ENCODE measurements around the gene AGAP2.

Gene AGAP2

DNA sequence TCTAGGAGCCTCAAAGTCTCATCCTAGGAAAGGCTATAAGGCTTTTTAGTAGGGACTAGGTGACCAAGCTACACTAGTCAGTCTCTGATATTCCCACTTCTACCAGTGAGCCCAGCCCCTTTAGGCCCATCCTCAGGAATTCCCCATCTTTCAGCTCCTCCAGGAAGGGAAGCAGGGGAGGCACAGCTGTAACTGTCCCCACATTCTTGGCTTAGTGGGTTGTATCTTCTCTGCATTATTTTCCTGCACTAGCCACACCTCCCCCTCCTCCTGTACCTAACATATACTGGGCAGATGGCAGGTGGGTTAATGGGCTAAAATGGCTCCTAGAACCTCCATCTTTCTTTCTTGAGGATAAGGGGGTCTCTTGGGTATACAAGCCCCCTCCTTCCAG is 28.8 kb upstream of the AGAP2 start:
- DNase-seq: no peak

DNA sequence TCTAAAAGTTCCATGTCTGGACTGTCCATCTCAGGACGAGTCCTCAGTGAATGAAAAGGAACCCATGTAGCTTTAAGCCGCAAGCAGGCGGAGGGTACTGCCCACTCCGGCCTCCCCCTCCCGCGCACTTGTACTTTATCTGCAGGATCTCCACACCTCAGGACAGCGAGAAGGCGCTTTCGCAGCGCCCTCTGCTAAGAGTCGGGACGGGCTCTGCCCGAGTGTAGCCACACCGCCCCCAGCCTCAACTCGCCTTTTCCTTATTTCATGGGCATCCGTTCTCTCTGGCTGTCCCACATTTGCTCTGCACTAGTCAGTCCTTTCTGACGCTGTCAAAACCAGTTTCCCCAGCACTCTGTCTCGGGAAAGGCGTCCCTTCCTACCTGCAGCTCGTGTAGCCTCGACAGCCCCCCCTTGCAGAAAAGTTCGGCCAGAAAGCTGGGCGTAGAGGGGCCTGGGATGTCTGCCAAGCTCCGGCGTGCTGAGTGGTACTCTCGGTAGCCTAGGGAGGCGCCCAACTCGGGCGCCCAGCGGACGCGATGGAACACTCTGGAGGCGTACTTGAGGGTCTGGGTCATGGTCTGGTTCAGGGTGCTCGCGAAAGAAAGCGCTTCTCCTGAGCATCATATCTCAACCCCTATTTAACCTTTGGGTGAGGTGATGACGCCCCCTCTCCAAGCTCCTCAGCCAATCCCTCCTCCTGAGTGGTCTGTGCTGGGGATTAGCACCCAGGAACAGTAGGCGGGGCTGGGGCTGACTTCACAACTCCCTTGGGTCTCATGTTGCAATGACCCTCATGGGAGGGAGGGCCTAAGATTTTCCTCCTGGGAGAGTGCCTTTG is 28.1 kb upstream of the AGAP2 start, which contains the start of gene CYP27B1:
Gene CYP27B1 (minus strand): TSS at position 615 of the 841 bp plus-strand sequence. CDS start 37 bp downstream, at position 578.
- DNase-seq: no peak

DNA sequence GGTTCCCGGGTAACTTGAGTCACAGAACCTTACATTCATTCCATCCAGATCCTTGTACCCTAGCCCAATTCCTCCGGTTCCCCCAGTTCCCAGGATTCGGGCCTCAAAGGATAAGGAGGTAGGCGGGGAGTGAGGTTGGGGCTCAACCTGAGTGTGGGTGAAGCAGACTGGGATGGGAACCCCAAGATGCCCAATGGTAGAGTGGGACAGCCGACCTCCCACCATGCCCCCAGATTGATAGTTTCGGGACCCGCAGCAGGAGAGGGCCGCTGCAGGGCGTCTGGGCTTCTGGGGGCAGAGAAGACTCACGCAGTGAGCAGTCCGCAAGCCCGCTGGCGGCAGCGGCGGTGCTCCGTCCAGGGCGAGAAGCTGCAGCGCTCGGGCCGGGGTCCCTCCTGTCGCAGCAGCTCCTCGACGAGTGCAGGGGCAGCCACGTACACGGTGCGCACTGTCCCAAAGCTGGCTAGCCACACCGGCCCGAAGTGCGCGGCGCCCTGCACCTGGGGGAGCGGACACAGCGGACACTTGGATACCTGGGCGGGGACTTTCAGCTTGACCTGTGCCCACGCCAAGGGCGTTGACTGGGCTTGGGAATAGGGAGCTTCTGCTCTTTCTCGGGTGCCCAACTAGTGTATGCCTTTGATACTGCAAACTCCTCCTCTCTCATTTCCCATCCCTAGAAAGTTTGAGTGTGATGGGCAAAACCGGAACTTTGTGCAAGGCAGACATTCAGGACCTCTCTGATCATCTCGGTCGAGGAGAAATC is 27.3 kb upstream of the AGAP2 start:
- DNase-seq: no peak

DNA sequence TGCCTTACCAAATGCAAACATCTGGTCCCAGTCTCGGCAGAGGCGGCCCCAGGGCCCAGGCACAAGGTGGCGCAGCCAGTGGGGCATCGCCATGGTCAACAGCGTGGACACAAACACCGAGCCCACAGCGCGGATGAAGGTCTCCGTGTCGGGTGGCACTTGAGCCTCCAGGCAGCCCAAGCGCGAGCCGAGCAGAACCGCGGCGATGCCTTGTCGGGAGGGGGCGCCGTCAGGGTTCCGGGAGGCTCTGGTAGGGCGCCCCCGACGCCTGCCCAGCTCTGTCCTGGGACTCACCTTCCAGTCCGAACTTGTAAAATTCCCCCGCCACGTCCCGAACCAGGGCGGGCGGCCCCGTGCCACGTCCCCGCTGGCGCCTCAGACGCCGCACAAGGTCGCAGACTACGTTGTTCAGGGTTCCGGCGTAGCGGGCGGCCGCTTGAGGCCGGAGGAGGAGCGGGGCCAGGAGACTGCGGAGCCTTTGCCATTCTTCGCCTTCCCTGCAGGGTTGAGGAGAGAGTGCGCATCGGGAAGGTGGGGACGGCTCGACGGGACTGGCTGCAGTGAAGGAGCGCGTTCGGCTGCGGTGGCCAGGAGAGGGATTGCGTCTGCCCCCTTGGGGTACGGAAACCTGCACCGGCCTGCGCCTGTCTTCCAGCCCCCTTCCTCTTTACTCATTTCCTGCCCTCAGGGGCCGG is 26.6 kb upstream of the AGAP2 start:
- peak; percentile 31 for DNase-seq

DNA sequence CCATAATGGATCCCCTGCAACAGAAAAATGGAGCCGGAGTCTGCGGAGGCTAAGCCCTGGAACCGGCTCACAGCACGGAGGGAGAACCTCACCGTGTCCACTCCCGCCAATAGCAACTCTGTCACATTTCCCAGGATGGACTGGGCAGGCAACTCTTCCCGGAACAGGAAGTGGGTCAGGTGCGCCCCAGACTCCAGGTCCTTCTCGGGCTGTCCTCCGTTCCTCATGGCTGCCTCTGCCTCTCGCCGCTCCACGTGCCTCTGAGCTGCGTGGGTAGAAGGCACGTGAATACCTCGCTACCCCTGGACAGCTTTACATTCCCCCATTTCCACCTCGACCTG is 26.1 kb upstream of the AGAP2 start:
- no peak for DNase-seq

DNA sequence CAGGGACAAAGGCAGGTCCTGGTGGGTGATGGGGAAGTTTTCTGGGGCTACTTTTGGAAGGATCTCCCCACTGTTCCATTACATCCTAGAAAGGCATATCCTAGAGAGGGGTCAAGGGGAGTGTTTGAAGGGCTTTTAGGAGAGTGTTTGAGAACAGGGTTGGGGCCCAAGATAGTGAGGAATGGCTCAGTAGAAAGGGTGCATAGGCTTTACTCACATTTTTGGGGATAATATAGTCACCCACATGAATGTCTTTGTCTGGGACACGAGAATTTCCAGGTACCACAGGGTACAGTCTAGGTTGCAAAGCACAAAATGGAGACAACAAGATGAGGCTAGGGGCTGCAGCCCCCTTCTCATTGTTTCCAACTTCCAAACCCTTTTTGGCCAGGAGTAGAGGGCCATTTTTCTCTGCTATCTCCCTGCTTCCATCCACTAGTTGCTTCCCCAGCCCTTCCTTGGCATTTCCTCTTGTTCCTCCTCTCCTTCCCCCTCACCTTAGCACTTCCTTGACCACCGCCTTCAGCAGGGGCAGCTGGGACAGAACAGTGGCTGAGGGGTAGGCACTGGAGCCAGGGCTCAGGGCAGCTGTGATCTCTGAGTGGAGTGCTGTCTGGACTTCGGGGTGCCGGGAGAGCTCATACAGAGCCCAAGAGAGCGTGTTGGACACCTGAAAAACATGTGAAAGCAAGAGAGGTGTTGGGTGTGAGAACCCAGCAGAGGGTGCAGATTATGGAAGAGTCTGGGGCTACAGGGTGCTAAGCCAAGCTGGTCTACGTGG is 25.5 kb upstream of the AGAP2 start:
- DNase-seq: no peak

DNA sequence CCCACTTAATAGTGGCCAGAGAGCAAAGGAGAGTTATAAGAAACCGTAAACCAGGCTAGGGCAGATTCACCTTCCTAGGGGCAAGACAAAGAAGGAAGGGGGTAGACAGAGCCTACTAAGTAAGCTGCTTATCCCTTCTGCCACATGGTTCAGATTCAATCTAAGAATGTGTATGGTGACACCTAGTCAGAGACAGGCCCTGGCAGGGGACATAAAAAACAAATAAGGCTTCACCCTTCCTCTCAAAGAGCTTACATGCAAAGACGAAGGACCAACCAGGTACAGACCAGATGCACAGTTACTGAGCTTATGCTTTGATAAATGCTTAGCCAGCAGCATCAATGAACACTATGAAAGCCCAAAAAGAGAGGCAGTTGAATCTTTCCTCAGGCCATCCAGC is 23.9 kb upstream of the AGAP2 start:
- no peak for DNase-seq

DNA sequence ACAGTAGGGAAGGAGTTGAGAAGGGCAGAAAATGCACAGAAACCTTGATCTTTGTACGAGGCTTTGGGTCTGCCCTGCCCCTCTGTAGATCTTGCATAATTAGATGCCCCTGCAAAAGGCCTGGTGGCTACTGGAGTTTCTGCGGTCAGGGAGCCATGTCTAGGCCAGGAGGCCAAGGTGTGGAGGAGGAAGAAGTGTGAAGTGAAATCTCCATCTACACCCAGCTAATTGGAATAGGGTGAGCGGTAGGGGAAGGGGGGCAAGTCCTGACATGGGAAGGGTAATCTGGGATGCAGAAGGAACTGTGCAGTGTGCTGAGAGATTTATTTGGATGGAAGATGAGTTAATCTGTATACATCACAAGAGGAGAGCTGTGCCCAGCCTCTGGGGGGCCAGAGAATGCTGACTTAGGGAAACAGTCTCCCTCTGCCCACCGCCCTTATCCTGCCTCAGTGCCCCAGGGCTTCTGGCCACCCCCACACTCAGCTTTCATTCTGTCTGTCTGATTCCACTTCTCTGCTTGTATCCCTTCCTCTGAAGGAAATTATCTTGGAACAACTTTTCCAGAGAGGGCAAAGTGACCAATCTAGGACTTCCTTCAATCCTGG is 23.0 kb upstream of the AGAP2 start:
- DNase-seq: no peak

DNA sequence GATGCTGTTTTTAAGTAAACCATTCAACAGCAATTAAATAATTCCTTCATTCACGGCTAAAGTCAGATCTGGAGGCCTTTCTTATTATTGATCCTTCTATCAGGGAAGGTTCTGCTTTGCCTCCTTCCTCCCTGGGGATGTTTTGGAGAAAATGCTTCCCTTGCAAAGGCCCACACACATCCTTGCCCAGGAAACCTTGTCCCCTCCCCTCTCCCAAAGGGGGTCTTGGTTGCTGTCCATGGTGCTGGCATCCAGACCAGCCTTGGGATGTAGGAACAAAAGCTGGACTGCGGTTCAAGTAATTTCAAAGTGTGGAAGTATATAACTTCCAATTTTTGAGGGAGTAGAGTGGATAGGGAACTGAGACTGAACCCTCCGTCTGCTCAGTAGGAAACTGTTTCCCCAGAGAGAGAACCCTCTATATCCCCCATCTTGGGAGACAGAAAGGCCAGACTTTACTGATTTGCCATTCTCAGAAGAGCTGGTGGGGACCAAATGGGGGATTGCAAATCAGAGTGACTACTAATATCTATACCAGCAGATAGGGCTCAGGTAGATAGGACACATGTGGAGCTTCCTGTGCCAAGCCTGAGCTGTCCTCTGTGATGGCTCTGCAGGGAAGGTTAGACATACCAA is 21.9 kb upstream of the AGAP2 start:
- DNase-seq: no peak

DNA sequence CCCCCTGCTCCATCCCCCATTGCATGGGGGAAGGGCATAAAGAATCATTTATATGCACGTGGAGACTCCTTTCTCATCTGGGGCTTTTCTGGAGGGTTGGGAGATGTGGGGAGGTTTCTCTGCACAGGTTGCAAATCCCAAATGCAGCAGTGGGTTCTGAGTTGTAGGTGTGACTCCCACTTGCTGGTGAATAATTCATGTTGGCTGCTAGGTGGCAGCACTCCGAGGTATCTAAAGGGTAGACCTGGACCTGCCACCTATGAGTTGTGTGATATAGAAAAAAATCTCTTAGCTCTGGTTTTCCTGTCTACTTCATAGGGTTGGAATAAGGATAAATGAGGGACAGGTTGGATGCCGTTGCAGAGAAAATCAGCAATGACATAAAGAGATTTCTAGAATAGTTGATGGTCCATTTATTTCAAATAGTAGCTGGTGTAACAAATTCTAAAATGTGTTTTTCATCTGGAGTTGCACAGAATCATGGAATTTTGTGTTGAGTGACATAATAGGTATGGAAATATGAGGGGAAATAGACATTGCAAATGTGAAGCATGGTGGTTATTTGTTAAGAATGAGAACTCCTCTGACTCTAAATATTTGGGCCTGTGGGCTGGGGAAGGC is 20.9 kb upstream of the AGAP2 start:
- peak; percentile 47 for DNase-seq

DNA sequence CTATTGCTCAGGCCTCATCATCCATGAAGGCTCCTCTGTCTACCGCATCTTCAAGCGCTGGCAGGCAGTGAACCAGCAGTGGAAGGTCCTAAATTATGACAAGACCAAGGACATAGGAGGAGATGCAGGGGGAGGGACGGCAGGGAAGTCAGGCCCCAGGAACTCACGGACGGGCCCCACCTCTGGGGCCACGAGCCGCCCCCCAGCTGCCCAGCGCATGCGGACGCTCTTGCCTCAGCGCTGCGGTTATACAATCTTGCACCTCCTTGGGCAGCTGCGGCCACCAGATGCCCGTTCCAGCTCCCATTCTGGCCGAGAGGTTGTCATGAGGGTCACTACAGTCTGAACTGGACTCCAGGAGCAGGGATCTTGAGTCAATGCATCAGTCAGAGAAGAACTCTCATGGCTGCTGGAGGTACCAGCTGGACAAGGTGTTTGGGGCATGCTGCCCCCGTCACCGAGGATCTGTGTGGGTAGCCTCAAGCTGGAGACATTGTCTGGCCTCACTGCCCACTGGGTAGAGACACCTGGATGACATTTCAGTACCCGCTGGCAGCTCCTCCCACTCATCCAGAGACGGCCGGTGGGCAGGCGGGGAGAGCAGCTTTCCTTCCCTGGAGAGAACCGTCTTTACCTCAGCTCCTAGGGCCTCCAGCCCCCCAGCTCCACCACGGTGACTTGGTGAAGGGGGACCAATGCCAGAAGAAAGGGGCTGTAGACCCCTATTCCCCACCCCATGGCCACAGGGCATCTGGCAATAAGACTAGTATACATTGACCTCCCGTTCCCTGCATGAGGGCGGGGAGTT is 20.2 kb upstream of the AGAP2 start:
- DNase-seq: no peak

DNA sequence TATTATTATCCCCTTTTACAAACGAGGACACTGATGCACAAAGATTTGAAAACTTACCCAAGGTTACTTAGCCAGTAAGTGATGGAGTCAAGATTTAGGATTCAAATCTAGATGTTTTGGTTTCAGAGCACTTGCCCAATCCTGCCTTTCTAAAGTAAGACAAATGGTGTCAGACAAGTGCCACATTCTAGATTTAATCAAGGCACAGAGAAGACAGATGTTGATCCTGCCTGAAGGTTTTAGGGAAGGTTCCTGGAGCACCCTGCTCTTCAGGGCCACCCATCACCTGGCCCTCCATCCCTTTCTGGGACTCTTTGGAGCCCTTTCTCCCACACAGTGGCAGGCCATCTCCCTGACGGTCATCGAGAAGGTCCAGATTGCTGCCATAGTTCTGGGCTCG is 19.2 kb upstream of the AGAP2 start:
- DNase-seq: no peak

DNA sequence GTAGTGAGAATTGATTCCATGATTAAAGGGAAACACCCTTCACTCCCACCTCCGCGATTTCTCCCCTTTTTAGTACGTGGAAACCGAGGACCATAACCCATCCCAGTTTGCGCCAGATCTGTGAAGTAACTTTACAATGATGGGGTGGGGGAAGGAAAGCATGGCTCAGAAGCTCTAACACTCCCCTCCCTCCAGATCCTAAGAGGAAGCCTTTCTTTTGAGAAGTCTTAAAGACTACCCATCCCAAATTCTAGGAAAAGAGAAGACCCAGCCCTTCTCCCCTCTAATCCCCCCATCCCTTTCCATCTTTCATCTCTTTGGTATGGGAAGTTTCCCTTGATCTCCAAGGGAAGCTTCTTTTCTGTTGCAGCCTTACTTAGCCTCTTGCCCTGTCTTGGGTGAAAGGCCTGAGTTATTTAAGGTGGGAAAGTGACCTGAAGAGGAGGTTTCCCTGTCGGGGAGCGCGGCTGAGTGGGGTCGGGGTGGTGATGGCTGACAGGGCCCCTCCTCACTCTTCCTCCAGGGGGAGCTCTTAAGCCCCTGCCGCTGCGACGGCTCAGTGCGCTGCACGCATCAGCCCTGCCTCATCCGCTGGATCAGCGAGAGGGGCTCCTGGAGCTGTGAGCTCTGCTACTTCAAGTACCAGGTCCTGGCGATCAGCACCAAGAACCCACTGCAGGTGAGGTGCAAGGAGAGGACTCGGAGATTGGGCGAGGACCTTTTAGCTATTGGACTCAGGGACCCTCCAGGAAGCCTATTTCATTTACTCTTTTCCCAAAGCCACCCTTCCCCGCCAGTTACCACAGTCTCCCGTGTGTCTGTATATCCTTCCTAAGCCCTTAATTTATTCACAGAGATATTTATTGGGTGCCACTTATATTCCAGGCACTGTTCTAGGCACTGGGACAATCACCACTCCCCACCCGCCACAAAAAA is 18.1 kb upstream of the AGAP2 start:
- peak; percentile 64 for DNase-seq

DNA sequence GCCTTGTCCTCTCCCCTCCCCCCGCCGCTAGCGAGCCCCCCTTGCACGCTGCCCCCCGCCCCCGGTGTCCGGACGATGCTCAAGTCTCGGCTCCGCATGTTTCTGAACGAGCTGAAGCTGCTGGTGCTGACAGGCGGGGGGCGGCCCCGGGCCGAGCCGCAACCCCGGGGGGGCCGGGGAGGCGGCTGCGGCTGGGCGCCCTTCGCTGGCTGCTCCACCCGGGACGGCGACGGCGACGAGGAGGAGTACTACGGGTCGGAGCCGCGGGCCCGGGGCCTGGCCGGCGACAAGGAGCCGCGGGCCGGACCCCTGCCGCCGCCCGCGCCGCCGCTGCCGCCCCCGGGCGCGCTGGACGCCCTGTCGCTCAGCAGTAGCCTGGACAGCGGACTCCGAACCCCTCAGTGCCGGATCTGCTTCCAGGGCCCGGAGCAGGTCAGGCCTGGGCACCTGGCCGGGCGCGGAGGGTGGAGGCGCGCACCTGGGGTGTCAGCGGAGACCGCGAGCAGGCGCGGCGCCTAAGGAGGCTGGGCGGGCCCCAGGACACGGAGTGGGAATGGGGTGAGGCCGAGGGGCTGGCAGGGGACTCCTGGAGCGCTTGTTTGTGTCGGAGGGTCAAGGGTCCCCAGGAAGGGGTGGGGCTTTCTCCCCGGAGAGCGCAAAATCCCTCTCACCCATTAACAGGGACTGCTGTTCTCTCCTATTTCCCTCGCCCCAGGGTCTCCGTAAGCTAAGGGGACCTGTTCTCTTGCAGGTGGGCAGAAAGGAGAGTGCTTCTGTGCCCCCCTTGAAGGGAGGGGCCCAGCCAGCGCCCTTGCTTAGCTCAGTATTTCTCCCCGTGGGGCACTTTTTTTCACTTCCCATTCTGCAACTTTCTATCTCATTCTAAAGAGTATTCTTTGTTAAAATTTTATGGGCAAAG is 17.2 kb upstream of the AGAP2 start:
- DNase-seq: peak; percentile 38

DNA sequence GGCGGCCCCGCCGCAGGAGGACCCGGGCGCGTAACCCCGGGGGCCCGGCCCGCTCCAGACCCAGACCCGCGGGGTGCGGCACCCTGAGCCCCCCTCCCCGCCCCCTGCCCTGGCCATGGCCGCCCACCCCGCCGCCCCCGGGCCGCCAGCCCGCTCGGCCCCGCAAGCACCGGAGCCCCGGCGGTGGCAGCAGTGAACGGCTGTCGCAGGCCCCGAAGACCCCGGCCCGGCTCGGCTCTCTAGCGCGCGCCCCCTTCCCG is 16.6 kb upstream of the AGAP2 start:
- no peak for DNase-seq

DNA sequence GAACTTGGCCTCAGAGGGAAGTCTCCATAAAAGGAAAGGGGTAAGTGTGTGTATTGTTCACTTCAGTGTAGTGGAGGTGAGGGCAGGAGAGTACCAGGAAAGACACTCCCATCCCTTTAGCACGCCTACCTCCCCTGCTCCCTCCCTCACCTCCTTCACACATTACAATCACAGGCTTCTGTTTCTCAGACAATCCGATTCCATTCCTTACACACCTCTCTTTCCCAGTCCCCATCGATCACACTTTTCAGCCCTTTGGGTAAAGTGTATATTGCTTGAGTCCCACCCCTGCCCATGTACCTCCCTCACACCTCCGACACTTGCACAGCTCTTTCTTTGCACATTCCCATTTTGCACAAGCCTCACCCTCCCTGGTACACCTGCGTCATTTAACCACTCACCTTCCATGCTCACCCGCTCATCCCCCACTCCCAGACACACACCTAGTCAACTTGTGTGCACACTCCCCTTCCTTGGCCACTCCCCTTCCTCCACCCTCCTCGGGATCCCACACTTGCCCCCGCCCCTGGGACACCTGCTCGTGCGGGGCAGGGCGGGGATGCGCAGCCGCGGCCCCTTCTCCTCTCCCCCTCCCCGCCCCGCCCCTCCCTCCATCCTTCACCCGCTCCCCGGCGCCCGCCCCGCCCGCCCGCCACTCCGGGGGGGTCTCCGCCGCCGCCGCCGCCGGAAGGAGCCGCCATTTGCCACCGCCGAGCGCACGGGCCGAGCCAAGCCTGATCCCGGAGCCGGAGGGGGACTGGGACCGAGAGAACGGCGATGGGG is 16.1 kb upstream of the AGAP2 start, which contains the start of gene MARCHF9:
Gene MARCHF9 (plus strand): TSS at position 693 of the 783 bp plus-strand sequence. CDS start 426 bp downstream, outside the sequence.
- DNase-seq: peak; percentile 91

DNA sequence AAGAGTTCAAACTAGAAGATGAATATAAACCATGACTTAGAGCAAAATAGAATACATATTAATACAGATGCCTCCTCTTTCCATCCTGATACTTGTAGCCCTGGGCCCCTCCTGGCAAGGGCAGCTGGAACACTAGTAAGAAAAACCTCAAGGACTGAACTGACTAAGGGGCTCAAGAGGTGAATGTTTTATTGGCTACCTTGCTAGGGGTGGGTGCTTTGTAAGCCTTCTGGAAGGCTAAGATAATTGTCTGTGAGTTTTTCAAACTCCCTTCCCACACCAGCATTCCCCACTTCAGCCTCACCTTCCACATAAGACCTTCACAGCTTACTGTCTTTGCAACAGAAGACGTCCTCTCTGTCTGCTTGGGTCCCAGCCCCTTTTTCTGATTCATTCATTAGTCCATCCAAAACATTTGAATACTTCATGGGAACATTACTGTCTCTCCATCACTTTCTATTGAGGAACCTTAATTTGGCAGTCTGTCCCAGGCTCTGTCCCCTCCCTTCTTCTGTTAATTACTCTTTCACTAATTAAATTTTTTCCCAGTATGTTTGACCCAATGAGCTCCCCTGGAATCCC is 15.3 kb upstream of the AGAP2 start:
- no peak for DNase-seq
